Medulla oblongata (tissue), 1 donor: Measurements from ENCODE around the gene CTAG1A.
"Not testable (repeated sequence)": the region's sequence is repeated elsewhere in the genome, so short reads cannot be mapped to it uniquely, and the experiment has no call there.

Experiments
- DNase-seq: peaks from one replicate; pipeline ENCODE4 v3.0.0-alpha.2; 2015; ENCODE audit errors: extremely low spot score

The CTAG1A gene

DNA sequence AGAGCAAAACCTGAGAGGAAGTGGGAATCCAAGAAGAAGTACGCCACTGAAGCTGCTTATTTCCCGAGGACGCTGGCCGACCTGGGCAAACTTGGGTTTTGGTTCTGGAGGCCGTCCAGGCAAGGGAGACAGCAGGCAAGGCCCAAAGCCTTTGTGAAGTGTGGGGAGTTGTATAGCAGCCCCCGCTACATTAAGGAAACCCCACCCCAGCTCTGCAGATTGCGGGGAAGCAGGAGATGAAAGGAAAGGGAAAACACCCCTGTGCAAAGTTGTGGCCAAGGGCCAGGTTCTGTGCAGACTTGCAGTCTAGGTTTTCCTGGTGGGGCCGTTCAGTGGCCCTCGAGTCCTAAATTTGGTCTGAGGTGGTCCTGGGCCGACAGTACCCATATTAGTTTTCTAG is 11.9 kb upstream of the CTAG1A start:
- DNase-seq: not testable (repeated sequence)

GRCh38 chrX:154575076-154575475 is 9.9 kb upstream of the CTAG1A start:
- not testable (repeated sequence) for DNase-seq

GRCh38 chrX:154582994-154583393 is 1.9 kb upstream of the CTAG1A start:
- DNase-seq: not testable (repeated sequence)

- DNase-seq: not testable (repeated sequence)
These were observed 5.5 kb downstream of the CTAG1A start for GRCh38 chrX:154590415-154590814.

DNA sequence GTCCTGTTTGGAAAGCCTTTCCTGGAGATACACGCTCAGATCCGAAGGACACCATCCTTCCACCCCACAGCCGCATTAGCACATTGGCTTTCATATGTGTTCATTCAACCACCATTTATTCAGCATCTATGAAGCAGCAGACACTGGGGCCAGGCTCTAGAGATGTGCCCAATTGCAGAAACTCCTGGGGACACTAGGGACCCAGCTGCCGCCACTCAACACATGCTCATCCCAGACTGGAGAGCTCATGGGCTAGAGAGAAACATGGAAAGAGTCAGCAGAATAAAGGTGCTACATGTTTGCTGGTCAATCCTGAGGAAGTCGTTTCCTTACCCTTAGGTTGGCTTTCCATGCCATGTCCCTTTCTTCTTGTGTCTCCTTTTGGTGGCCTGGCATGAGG is 7.6 kb downstream of the CTAG1A start:
- DNase-seq: no peak

- no peak for DNase-seq
These were observed 8.3 kb downstream of the CTAG1A start for GRCh38 chrX:154593201-154593600.

- DNase-seq: no peak
These were observed 9.6 kb downstream of the CTAG1A start for GRCh38 chrX:154594491-154594890.

GRCh38 chrX:154595559-154596249 is 10.8 kb downstream of the CTAG1A start:
- no peak for DNase-seq

- no peak for DNase-seq
These were observed 11.5 kb downstream of the CTAG1A start for GRCh38 chrX:154596290-154596929.

- DNase-seq: no peak
These were observed 12.3 kb downstream of the CTAG1A start for GRCh38 chrX:154597221-154597620.

- no peak for DNase-seq
These were observed 13.7 kb downstream of the CTAG1A start for GRCh38 chrX:154598656-154599055.

DNA sequence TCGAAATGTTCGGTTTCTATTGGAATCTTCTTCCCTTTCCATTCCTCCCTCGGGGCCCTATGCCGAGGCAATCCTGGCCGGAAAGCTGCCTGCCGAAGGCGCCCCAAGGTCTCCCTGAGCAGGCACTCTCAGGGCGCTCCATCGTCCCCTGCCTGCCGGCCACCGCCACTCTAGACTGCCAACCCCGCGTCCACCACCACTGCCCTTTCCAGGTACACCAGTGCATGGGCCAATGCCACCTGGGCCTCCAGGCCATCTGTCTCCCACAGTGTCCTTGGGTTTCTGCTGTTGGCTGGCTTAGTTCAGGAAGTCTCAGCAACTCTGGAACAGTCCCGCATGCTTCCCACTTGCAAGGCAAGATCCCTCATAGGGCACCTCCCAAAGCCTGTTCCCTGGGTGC is 14.6 kb downstream of the CTAG1A start:
- no peak for DNase-seq

- DNase-seq: no peak
These were observed 15.9 kb downstream of the CTAG1A start for GRCh38 chrX:154600759-154601374.

DNA sequence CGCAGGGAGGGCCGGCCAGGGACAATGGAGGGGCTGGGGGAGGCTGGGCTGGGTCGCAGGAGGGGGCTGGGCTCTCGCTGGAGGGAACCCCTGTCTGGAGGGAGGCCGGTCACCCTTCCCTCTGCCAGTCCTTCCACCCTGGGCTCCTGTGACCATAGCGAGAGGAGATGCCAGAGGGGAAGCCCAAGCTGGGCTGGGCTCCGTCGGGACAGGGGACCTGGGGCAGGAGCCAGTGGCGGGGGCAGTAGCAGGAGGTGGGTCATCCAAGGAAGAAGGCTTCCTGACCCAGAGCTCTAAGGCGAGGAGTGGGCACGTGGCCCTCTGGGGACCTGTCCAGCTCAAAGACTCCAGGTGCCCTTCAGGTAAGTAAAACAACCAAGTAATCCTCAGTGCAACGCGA is 17.3 kb downstream of the CTAG1A start:
- DNase-seq: no peak

DNA sequence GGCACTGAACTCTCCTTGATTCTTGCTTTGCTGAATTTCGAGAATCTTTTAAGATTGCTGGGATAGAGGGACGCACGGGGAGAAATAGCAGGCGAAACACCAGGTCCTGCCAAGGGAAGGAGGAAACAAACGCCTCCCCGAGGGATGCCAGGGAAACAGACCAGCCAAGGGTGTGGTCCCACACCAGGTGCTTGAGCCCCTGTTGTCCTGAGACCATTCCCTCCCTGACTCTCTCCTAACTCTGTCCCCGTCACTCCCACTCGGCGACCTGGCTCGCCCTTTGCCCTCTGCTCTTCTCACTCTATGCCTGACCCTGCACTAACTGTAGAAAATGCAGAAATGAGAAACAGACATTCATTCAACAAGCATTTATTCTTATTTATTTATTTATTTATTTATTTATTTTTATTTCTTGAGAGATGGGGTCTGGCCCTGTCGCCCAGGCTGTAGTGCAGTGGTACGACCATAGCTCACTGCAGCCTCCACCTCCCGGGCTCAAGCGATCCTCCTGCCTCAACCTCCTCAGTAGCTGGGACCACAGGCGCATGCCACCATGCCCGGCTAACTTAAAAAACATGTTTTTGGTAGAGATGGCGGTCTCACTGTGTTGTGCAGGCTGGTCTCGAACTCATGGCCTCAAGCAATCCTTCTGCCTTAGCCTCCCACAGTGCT is 18.0 kb downstream of the CTAG1A start:
- no peak for DNase-seq

GRCh38 chrX:154603438-154604430 is 18.8 kb downstream of the CTAG1A start:
- DNase-seq: no peak

GRCh38 chrX:154605566-154605965 is 20.6 kb downstream of the CTAG1A start:
- no peak for DNase-seq

GRCh38 chrX:154607370-154607769 is 22.4 kb downstream of the CTAG1A start:
- no peak for DNase-seq

DNA sequence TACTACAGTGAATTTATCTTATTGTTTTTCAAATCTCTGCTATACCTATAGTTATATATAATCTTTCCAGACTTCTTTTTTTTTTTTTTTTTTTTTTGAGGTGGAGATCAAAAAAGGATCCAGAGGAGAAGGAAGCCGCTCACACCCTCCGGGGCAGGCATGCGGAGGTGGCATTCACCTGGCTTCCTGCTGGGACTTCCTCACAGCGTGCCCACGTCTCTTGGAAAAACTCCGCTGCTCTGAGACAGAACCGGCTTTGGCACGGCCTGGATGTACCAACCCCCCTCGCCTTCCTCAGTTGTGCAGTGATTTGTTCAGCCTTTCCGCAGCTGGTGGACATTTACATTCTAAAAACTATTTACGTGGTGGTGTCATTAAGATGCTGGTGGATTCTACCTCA is 23.0 kb downstream of the CTAG1A start:
- not testable (repeated sequence) for DNase-seq

GRCh38 chrX:154608823-154609222 is 23.9 kb downstream of the CTAG1A start:
- DNase-seq: not testable (repeated sequence)

DNA sequence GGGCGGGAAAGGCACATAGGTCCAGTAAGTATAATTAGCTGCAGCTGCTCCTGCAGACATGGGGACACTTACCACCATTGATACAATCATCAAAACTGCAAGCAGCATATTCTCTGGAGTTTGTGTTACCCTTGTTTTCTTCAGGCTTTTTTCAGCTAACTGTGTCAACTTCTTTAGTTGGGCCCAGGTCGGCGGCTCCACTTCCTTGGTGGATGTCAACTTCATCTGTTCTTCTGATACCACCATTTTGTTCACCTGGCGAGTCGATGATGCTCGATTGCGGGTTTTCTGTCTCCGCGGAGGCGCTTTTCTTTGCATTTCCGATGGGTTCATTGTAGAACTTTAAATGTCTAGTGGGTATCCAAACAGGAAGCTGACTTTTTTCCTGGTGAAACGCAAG is 26.2 kb downstream of the CTAG1A start:
- not testable (repeated sequence) for DNase-seq
